ENCODE results near the gene TENT4A.

- TF ChIP-seq CTCF (conservative IDR thresholded peaks at IDR 0.05) (no peak), ZFX (IDR thresholded peaks at IDR 0.05) (no peak)
Measured at GRCh38 chr5:6673031-6673430, 40.2 kb upstream of the TENT4A start.

Measured in C4-2B (cell line).